ENCODE data around the gene HP1BP3. TPM values are rescaled to one million over a fixed set of nuclear protein-coding genes. Genes with fewer than 3 reads are reported as not detected.

The HP1BP3 gene
- total RNA-seq, 1 donor from 2014 or later: 267 TPM

DNA sequence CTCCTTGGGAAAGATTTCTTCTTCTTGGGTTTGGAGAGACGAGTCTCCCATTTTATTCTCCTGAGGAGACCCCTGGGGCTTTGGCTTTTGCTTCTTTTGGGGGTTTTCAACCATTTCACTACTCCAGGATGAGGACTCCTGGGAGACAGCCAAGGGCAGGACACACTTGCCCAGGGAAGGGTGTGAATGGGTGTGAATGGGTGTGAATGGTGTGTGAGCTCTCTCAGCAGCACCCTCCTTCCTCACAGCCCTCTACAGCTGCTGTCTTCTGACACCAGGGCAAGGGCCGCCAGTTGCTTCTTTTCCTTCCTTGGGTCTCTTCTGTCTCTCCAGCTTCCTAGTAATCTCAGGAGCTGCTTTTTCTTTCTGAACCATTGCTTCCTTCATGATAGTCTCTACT is 93.5 kb downstream of the HP1BP3 start:
- H3K27ac ChIP-seq: no peak overlapping the region
- no peak for TF ChIP-seq POLR2AphosphoS5 (IDR thresholded peaks at IDR 0.05; ENCODE audit: insufficient read depth in 1 of 2, low read depth in 1 of 2)
- no peak for TF ChIP-seq POLR2A (IDR thresholded peaks at IDR 0.05)
- TF ChIP-seq, protein P1, sequence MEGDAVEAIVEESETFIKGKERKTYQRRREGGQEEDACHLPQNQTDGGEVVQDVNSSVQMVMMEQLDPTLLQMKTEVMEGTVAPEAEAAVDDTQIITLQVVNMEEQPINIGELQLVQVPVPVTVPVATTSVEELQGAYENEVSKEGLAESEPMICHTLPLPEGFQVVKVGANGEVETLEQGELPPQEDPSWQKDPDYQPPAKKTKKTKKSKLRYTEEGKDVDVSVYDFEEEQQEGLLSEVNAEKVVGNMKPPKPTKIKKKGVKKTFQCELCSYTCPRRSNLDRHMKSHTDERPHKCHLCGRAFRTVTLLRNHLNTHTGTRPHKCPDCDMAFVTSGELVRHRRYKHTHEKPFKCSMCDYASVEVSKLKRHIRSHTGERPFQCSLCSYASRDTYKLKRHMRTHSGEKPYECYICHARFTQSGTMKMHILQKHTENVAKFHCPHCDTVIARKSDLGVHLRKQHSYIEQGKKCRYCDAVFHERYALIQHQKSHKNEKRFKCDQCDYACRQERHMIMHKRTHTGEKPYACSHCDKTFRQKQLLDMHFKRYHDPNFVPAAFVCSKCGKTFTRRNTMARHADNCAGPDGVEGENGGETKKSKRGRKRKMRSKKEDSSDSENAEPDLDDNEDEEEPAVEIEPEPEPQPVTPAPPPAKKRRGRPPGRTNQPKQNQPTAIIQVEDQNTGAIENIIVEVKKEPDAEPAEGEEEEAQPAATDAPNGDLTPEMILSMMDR (IDR thresholded peaks at IDR 0.05): no peak
- H3K9me3 ChIP-seq: no peaks in the 10 kb centered on the region
- intact Hi-C loops (cut with DNase I): no loop called here
- no peaks in the 10 kb centered on the region for H3K27me3 ChIP-seq
- no peak overlapping the region for H3K4me3 ChIP-seq
- no peak for DNase-seq (ENCODE audit: extremely low spot score in 2 of 2)
- H3K36me3 ChIP-seq: no peaks in the 10 kb centered on the region
- peaks cover 23% of the 10 kb centered on the region for H3K4me1 ChIP-seq

Other genes starting within 250 kb of the HP1BP3 start
- gene FAM43B, start 234.7 kb downstream of the HP1BP3 start, total RNA-seq: not detected
- gene CDA, start 198.2 kb downstream of the HP1BP3 start, total RNA-seq: 16.0 TPM
- 113 TPM for gene PINK1, start 153.8 kb downstream of the HP1BP3 start, total RNA-seq
- 84.5 TPM for gene DDOST, start 125.9 kb downstream of the HP1BP3 start, total RNA-seq
- gene KIF17, start 69.3 kb downstream of the HP1BP3 start, total RNA-seq: 2.5 TPM
- not detected for gene SH2D5, start 54.6 kb downstream of the HP1BP3 start, total RNA-seq